HG03460 (cell line): Measurements from ENCODE around the gene GGA3.
"Not testable (repeated sequence)": the region's sequence is repeated elsewhere in the genome, so short reads cannot be mapped to it uniquely, and the experiment has no call there.

ENCODE experiments used
- ATAC-seq: cut with Tn5 transposase; IDR thresholded peaks from one replicate; pipeline ENCODE4 v1.9.1; 2021; ENCODE audit not compliant: unreplicated experiment

GGA3 gene

GRCh38 chr17:75227729-75228128, 33.7 kb downstream of the GGA3 start:
- no peak for ATAC-seq

GRCh38 chr17:75225016-75225415, 36.4 kb downstream of the GGA3 start:
- no peak for ATAC-seq

- ATAC-seq, result no peak
Observed at GRCh38 chr17:75219815-75220214, 41.6 kb downstream of the GGA3 start.

- ATAC-seq, result no peak
Observed at GRCh38 chr17:75218131-75218530, 43.3 kb downstream of the GGA3 start.

GRCh38 chr17:75209061-75209460, 52.3 kb downstream of the GGA3 start:
- no peak for ATAC-seq

GRCh38 chr17:75208161-75208560, 53.2 kb downstream of the GGA3 start:
- ATAC-seq, result no peak

GRCh38 chr17:75207760-75208159, 53.6 kb downstream of the GGA3 start:
- ATAC-seq, result no peak

GRCh38 chr17:75207050-75207407, 54.4 kb downstream of the GGA3 start:
- not testable (repeated sequence) for ATAC-seq

- no peak for ATAC-seq
Observed at GRCh38 chr17:75205793-75206163, 55.6 kb downstream of the GGA3 start.

GRCh38 chr17:75205037-75205792, 56.2 kb downstream of the GGA3 start, which contains the start of gene NUP85:
Gene NUP85 (plus strand): TSS chr17:75205679. CDS start chr17:75205762, 83 bp downstream.
- peak; percentile 77 for ATAC-seq

GRCh38 chr17:75199886-75200618, 61.4 kb downstream of the GGA3 start:
- no peak for ATAC-seq

GRCh38 chr17:75194879-75195278, 66.5 kb downstream of the GGA3 start:
- no peak for ATAC-seq

GRCh38 chr17:75191584-75191983, 69.8 kb downstream of the GGA3 start:
- no peak for ATAC-seq

- no peak for ATAC-seq
Observed at GRCh38 chr17:75188614-75189013, 72.8 kb downstream of the GGA3 start.
